ENCODE data around the gene TARM1. TPM values are rescaled to one million over a fixed set of nuclear protein-coding genes. Genes with fewer than 3 reads are reported as not detected.

TARM1 gene
- polyA plus RNA-seq, 1 of the 3 experiments (the other 2 are of a cell fraction) = not detected

GRCh38 chr19:54021932-54022331 lies 59.2 kb downstream of the TARM1 start:
- no peaks in the 10 kb centered on the region for H3K79me2 ChIP-seq (ENCODE audit: insufficient read depth)
- H3F3A ChIP-seq (replicated peaks; ENCODE audit: insufficient read depth) = peaks cover 17% of the 10 kb centered on the region
- no peaks in the 10 kb centered on the region for H4K20me1 ChIP-seq (ENCODE audit: insufficient read depth)
- peaks cover 0 to 8% of the 10 kb centered on the region in 2 experiments; a peak in 1 of 4 replicates for H3K4me1 ChIP-seq (ENCODE audit: control insufficient read depth in 1 of 2, insufficient read depth in 2 of 2, low read depth in 1 of 2, low read length in 1 of 2)
- WGBS (ENCODE audit: low lambda C conversion rate) = 78% methylated on average over 9 of the region's 13 CpGs
- no peak overlapping the region for H3K4me2 ChIP-seq
- no peak overlapping the region for H2AFZ ChIP-seq (ENCODE audit: low read depth)
- H3K4me3 ChIP-seq (ENCODE audit: low read depth in 2 of 2, low read length in 1 of 2) = no peak overlapping the region
- ChIA-PET POLR2A (no interaction called here), CTCF (interaction anchor here (0.7 to 7.2 kb wide), 5 partner anchors 8 to 229 kb away, joined by 3 to 128 read pairs (median 41); partner anchors contain the start of gene CACNG7)
- H3K27me3 ChIP-seq (ENCODE audit: insufficient read depth) = no peaks in the 10 kb centered on the region
- TF ChIP-seq NFIC (IDR thresholded peaks at IDR 0.05; ENCODE audit: borderline replicate concordance) (no peak), FOSL2 (IDR thresholded peaks at IDR 0.05; ENCODE audit: borderline replicate concordance, low read depth) (no peak), RAD21 (IDR thresholded peaks at IDR 0.05; ENCODE audit: low read length) (no peak), RFX5 (IDR thresholded peaks at IDR 0.05; ENCODE audit: low read length) (no peak), IRF3 (IDR thresholded peaks at IDR 0.05; ENCODE audit: low read depth, low read length) (no peak), RXRA (IDR thresholded peaks at IDR 0.05; ENCODE audit: borderline replicate concordance, low read depth) (no peak), MXI1 (IDR thresholded peaks at IDR 0.05; ENCODE audit: low read depth, low read length) (no peak), GABPA (IDR thresholded peaks at IDR 0.05; ENCODE audit: low read depth) (no peak), CTCF (IDR thresholded peaks at IDR 0.05) (no peak), ZBTB33 (IDR thresholded peaks at IDR 0.05; ENCODE audit: borderline replicate concordance, low read depth) (no peak), JUND (IDR thresholded peaks at IDR 0.05) (no peak), PBX3 (IDR thresholded peaks at IDR 0.05) (no peak), RCOR1 (IDR thresholded peaks at IDR 0.05; ENCODE audit: low read length) (no peak)
- no peak for DNase-seq
- H3K9ac ChIP-seq = no peak overlapping the region
- no peaks in the 10 kb centered on the region for H3K9me3 ChIP-seq
- no peaks in the 10 kb centered on the region for H3K9me2 ChIP-seq
- no peaks in the 10 kb centered on the region for H3K36me3 ChIP-seq (replicated peaks in 1 of 2; ENCODE audit: control insufficient read depth in 1 of 2, insufficient read depth in 2 of 2, low read length in 1 of 2)
- H3K27ac ChIP-seq (ENCODE audit: low read depth in 2 of 2, low read length in 1 of 2) = no peak overlapping the region

Measured in SK-N-SH (cell line).